Activated gamma-delta T cell treated with anti-CD3 and anti-CD28 coated beads, Interleukin-2, amount 50 U/mL, for 16 hours (primary cell): Measurements from ENCODE around the gene AGRN.
"Not testable (repeated sequence)": the region's sequence is repeated elsewhere in the genome, so short reads cannot be mapped to it uniquely, and the experiment has no call there.

Experiments
- DNase-seq: peaks from one replicate; pipeline ENCODE4 v3.0.0-alpha.2; 2020; ENCODE audit warnings: low read depth

The AGRN gene

DNA sequence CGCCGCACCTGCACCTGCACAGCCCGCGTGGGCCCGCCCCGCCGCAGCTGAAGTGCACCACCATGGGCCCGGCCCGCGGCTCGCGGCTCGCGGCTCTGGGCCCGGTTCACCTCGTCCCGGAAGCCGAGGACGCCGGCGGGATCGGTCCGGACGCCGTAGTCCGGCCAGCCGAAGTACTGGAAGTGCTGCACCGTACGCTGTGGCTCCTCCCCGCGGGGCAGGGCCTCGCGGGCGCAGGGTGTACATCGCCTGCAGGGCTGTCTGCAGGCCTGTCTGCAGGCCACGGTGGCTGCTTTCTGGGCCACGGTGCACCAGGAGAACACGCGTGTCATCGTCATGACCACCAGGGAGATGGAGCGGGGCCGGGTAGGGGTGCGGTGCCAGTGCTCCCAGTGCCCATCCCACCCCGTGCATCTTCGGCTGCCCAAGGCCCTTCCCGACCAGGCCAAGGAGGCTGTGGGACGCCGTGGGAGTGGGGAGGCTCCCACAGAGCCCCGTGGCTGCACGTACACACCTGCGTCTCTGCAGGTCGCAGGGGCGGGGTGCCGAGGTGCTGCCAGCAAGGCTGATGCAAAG, 47.5 kb downstream of the AGRN start:
- no peak for DNase-seq

DNA sequence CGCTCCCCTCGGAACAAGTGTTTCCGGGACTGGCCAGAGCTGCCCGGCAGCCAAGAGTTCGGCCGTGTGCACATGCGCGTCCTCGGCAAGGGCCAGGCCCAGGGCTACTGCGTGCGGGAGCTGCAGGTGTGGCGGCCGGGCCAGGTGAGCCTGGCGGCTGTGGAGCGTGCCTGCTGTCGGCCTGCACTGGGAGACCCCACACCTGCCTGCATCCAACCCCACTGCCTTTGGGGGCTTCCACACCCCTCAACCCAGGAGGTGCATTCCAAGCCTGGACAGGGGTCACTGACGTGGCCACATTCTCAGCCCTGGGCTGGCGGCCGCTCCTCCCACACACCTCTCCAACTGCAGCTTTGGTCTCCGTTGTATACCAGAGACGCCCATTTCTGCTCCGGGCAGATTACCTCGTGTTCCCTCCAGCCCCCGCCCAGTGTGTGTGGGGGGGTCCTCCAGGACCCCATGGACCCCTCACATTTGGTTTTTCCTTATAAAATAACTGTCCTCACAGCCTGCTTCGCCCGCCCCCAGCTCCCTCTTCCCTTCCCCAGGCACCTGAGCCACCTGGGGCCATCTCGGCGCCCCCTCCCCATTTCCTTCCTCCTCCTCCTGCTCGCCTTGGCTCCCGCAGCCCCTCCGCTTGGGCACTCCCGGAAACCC, 48.1 kb downstream of the AGRN start:
- no peak for DNase-seq

GRCh38 chr1:1068517-1069055, 48.7 kb downstream of the AGRN start:
- no peak for DNase-seq

GRCh38 chr1:1069056-1069710, 49.3 kb downstream of the AGRN start:
- DNase-seq: peak; percentile 84

GRCh38 chr1:1069711-1070676, 50.1 kb downstream of the AGRN start:
- DNase-seq: no peak

DNA sequence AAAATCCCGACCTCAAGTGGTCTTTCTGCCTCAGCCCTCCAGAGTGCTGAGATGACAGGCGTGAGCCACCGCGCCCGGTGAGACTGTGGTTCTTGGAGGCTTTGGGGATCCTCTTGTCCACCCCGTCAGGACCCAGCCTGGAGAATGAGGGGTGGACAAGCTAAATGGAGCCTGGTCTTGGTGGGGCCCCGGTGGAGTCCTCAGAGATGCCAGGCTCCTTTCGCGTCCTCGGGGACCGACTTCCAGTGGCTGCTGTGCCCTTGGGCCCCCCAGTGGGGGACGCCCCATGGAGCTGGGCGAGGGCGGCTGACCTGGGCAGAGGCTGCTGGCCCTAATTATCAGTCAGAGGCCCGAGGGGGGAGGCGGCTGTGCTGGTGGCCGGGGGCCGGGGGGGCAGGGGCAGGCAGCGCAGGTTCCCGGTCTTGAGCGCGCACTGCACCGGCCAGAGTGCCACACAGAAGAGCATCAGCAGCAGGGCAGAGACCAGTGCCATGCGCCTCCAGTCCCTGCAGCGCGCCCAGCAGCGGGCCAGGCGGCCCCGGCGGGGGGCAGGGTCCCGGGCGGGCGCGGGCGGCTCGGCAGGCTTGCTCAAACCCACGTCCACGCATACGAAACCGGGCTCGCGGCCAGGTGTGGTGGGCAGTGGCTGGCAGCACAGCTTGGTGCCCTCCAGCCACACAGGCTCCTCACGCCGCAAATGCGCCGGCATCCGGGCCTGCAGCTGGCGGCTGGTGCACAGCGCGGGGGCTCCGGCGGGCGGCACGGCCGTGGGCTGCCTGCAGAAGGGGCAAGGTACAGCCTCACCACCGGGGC, 51.8 kb downstream of the AGRN start:
- DNase-seq: no peak

DNA sequence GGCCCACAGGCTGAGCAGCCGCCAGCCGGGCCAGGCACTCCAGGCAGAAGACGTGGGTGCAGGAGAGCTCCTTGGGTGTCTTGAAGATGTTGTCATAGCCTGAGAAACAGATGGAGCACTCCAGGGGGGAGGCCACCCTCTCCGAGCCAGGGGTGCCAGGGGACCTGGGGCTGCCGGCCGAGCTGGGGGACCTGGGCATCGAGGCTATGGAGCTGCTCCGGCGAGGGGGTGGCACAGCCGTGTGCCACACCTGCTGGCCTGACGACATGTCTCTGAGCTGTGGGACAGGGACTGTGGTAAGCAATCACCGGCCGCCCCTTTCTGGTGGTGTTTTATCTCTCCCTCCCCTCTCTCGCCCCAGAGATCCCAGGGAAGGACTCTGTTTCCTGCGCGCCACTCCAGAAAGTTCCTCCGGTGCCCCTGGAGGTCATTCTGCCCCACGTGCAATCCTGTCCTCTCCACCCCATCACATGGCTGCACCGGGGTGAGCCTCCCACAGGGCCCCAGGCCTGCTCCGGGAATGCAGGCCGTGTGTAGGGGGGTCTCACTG, 52.5 kb downstream of the AGRN start:
- no peak for DNase-seq

DNA sequence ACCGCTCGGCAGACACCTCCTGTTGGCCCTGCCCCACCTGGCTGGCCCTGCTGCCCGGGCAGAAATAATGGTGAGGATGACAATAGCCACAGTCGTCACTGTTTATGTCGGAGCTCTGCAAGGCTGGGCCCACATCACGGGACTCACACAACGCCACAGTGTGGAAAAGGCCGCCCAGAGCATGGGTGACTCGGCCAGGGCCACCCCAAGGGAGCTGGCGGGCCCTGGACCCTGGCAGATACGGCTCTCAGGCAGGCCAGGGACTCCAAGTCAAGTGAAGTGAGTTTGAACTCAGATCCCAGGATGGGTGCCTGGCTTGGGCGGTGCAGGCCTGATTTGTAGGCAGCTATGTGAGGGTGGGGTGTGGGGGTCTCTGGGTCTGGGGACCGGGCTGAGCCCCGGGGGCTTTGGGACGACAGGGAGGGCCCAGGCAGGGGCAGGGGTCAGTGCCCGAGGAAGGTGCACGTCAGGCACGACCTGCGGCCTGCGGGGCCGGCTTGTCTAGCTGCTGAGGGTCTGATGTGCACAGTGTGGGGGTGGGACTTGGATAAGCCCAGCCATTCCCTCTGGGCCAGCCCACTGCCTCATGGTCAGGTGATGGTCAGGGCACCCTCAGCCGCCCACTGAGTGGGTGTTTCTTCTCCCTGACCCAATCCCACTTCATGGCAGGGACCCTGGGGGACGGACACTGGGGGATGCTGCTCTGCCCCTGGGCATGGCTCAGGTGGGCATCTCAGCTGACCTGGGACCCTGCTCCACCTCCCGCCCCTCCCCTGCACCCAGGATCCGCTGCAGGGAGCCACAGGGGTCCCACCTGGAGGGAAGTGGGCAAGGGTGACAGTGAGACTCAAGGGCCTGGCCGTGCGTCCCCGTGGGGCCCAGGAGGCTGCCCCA, 53.2 kb downstream of the AGRN start:
- no peak for DNase-seq

DNA sequence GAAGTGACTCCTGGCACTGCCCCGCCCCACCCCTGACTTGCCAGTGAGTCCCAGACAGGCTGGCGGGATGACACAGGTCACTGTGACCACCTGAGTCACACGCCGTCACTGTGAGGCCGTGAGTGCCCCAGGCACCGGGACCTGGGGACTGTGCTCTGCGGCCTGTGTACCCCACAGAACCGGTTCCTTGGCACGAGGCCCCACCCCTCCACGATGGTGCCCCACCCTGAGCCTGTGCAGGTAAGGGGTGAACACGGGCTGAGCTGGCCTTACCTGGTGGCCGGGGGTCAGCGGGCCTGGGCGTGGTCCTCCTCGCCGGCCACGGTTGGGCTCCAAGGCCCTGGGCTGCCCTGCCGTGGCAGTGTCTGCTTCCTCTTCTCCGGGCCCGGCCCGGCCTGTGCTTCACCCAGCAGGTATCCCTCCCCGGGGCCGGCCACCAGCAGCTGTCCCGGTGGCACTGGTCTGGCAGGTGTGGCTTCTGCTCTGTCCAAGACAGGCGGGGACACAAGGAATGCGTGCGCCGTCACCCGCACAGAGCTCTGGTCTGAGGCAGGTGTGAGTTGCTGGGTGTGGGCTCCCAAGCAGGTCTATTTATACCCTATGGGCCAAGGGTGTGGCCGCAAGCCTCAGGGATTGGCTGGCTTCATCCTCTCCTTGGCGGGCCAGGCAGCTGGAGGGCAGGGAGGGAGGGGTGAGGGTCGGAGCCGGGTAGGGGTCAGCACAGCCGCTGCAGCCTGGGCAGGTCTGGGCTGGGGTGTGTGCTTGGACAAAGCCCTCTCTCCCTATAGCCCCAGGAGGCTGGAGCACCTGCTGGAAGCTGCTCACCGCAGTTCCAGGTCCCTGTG, 54.0 kb downstream of the AGRN start, which contains the start of gene RNF223:
Gene RNF223 (minus strand): TSS at position 564 of the 845 bp plus-strand sequence. CDS start 1,740 bp downstream, outside the sequence.
- DNase-seq: no peak

DNA sequence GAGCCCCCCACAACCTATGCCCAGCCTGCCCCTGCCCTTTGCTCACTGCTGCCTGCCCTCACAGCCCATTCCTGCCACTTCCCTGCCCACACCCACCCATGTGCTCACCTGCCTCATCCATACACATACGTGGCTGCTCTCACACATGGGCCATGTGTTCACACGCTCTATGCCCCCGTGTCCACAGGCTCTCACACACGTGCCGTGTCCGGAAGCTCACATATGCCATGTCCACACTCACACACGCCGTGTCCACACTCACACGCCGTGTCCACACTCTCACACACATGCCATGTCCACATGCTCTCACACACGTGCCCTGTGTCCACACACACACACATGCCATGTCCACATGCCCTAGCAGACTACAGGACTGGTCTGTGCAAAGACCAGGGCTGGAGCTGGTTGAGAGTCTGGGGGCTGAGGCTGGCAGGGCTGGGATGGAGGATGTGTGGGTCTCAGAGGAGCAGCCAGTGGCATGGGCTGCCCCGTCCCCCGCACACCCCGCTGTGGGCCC, 54.8 kb downstream of the AGRN start:
- DNase-seq: no peak

DNA sequence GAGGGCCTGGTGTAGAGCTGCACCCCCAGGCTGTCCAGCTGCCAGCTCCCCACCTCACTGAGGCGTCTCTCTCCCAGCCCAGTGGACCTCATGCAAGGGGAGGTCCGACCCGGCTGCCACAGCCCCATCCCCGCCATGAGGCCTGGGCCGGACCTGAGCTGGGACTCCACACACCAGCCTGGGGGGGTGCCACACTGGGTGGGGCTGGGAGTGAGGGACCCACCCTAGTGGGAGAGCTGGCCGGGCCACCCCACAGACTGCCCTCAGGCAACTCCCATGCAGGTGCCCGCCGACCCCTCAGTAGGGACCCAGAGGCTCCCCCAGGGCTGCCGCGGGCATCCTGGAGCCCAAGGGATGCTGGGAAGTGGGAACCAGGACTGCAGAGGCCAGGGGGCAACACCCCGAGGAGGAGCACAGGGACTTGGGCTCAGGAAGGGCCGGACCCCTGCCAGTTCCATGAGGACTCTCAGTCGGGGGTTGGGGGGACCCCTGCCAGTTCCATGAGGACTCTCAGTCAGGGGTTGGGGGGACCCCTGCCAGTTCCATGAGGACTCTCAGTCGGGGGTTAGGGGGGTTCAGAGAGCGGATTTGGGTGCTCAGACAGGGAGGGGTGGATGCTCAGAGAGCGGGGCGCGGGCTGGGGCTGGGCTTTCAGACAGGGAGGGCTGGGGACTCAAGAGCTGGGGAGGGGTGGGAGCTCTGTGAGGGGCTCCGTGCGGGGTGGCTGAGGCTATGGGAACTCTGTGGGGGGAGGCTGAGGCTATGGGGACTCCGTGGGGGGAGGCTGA, 55.4 kb downstream of the AGRN start:
- DNase-seq: no peak

DNA sequence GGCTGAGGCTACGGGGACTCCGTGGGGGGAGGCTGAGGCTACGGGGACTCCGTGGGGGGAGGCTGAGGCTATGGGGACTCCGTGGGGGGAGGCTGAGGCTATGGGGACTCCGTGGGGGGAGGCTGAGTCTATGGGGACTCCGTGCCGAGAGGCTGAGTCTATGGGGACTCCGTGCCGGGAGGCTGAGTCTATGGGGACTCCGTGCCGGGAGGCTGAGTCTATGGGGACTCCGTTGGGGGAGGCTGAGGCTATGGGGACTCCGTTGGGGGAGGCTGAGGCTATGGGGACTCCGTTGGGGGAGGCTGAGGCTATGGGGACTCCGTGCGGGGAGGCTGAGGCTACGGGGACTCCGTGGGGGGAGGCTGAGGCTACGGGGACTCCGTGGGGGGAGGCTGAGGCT, 57.5 kb downstream of the AGRN start:
- DNase-seq: not testable (repeated sequence)

DNA sequence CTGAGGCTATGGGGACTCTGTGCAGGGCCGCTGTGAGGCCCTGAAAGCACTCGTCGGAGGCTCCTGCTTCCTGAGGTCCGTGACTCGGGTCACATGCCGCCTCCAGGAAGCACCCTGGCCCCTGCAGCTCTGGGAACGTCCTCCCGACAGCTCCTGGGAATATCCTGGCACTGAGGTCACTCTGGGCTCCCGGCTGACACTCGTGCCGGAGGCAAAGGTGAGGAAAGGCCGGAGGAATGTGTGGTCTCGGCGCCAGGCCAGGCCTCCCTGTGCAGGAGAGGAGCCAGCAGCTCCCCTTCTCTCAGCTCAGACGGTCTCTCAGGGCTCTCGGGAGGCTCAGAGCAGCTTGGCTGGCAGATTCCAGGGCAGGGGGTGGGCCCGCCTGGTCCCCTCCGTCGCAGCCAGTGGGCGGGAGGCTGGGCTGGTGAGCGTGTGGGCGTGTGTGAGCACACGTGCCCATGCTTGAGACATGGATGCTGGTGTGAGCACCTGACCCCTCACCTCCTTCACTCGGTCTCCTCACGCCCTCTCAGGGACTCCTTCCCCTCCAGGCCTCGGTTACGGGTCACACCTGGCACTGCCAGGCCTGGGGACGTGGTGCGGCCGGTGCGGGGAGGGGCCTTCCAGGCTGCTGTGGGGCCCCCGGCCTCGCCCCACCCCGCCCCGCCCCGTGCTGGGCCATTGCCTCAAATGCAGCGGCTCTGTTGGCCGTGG, 59.6 kb downstream of the AGRN start:
- no peak for DNase-seq

- no peak for DNase-seq
Measured at GRCh38 chr1:1080122-1080757, 60.3 kb downstream of the AGRN start.

DNA sequence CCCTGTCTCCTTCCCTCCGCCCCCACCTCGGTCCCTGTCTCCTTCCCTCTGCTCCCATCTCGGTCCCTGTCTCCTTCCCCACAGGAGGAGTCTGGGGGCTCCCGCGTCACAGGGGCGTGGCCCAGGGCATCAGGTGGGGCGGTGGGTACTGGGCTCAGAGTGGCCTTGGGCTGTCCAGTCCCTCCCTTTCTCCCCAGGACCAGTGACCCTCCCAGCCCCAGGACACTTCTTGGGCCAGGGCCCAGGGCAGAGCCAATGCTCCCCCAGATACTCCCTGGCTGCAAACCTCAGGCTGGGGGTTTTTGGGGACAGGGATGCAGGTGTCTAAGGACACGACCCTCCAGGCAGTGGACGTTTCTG, 61.0 kb downstream of the AGRN start:
- no peak for DNase-seq

GRCh38 chr1:1081311-1082238, 61.7 kb downstream of the AGRN start:
- DNase-seq: no peak
